ENCODE results near the gene TAF4B.
"Not testable (repeated sequence)": the region's sequence is repeated elsewhere in the genome, so short reads cannot be mapped to it uniquely, and the experiment has no call there.

The TAF4B gene

DNA sequence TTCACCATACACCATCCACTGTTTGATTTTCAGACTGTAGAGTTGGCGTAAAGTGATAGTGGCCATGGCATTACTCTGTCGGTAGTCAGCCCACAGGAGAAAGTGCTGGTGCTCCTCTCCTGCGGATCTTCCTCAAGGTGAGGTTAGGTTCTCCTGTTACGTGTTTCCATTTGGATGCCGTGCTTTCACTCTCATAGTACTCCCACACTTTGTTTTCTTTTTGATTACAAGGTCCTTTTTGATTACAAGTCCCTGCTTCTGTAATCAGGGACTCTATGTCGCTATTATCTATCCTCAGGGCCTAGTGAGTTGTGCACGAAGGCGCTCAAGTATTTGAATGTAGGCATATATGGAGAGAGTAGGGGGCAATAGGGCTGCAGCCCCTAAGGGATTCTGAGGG lies 4.3 kb downstream of the TAF4B start:
- DNase-seq (ENCODE audit: low read depth in 2 of 2, low spot score in 1 of 2), result no peak

DNA sequence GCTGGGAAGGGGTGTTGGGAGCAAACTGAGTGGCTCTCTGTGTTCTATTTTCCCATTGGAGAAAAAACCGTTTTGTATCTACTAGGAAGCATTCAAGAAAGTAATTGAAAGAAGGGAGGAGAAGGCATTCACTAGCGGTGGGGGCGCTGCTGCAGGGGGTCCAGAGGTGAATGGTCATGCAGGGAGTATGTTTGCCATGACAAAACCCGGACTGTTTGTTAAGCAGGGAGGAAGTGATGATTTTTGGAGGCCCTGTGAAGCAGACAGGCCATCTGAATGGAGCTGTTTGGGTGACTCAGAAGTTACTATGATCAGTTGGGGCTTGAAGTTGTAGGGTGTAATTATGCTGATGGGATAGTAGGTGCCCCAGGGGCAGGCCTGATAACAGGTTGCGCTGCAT lies 7.0 kb downstream of the TAF4B start:
- no peak for DNase-seq (ENCODE audit: low read depth in 2 of 2, low spot score in 1 of 2)

DNA sequence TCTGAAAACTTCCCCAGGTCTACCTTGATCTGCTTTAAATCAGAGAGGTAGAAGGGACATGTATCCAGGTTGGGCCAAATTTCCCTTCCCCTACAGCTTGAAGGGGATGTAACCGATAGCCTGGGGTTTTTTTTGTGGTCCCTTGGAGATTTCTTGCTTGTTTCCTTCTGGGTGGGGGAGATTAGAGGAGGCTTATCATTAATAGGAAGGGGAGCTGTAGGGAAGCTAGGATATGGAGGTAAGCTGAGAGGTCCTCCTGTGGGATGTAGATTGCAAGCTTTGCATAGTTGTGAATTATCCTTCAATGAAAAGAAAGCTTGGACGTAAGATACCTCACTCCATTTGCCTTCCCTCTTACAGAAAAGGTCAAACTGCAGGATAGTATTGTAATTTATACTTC lies 11.1 kb downstream of the TAF4B start:
- not testable (repeated sequence) for DNase-seq (ENCODE audit: low read depth in 2 of 2, low spot score in 1 of 2)

GRCh38 chr18:26238718-26239117 lies 12.5 kb downstream of the TAF4B start:
- not testable (repeated sequence) for DNase-seq (ENCODE audit: low read depth in 2 of 2, low spot score in 1 of 2)

GRCh38 chr18:26242392-26242791 lies 16.1 kb downstream of the TAF4B start:
- DNase-seq (ENCODE audit: low read depth in 2 of 2, low spot score in 1 of 2), result not testable (repeated sequence)

- DNase-seq (ENCODE audit: low read depth in 2 of 2, low spot score in 1 of 2), result not testable (repeated sequence)
Measured at GRCh38 chr18:26245434-26245833, 19.2 kb downstream of the TAF4B start.

- DNase-seq (ENCODE audit: low read depth in 2 of 2, low spot score in 1 of 2), result no peak
Measured at GRCh38 chr18:26252411-26252810, 26.2 kb downstream of the TAF4B start.

- DNase-seq (ENCODE audit: low read depth in 2 of 2, low spot score in 1 of 2), result not testable (repeated sequence)
Measured at GRCh38 chr18:26254808-26255207, 28.6 kb downstream of the TAF4B start.

DNA sequence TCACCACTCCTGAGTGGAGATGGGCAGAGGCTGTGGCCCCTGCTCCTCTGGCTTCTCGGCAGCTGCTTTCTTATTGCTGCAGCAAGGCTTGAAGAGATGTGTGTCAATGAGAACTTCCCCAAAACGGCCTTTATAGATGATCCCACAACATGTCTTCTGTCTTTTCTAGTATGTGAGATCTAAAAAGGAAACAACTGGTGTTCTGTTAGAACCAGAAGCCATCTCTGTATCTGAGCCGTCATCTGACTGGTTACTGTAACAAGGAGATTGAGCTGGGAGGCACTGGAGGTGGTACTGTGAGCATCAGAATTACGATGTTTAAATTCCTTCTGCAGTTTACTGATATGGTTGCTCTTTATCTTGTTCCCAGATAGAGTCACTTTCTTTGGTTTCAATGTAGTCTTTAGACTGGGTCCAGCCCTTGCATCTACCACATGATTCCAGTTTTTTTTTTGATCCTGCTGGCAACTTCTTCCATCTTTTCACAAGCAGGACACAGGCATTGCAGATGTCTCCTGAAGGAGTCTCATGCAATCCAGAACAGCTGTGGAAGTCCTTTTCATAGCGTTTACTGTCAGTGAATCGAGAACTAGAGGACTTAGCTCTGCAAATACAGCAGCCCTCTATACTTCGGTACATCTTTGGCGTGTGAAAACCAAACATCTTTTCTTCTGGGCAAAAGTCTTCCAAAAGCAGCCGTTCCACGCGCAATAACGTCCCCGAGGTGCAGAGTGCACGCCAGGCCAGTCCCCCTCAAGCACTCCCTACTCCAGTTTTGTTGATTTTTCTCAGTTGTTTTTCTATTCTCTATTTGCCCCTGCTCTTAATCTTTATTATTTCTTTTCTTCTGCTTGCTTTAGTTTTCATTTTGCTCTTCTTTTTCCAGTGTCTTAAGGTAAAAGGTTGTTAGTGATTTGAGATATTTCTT lies 29.7 kb downstream of the TAF4B start:
- DNase-seq (ENCODE audit: low read depth in 2 of 2, low spot score in 1 of 2), result no peak

- DNase-seq (ENCODE audit: low read depth in 2 of 2, low spot score in 1 of 2), result no peak
Measured at GRCh38 chr18:26258711-26259110, 32.5 kb downstream of the TAF4B start.

DNA sequence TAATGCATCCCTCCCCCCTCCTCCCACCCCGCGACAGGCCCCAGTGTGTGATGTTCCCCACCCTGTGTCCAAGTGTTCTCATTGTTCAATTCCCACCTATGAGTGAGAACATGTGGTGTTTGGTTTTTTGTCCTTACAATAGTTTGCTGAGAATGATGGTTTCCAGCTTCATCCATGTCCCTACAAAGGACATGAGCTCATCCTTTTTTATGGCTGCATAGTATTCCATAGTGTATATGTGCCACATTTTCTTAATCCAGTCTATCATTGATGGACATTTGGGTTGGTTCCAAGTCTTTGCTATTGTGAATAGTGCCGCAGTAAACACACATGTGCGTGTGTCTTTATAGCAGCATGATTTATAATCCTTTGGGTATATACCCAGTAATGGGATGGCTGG lies 33.2 kb downstream of the TAF4B start:
- DNase-seq (ENCODE audit: low read depth in 2 of 2, low spot score in 1 of 2), result not testable (repeated sequence)

DNA sequence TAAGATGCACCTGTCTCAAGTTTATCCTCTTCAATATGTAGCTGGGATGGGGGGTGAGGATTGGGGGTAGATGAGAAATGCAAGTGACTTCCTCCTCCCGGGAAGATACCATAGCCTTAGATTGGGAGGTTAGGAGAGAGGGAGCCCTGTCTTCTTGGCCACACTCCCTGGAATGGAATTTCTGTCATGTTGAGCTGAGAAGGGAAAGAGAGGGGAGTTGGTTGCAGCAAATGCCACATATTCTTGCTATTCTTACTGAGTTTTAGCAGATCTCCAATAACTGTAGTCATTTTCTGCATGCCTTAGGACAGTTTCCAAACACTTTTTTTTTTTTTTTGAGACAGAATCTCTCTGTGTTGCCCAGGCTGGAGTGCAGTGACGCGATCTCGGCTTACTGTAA lies 35.9 kb downstream of the TAF4B start:
- no peak for DNase-seq (ENCODE audit: low read depth in 2 of 2, low spot score in 1 of 2)

- DNase-seq (ENCODE audit: low read depth in 2 of 2, low spot score in 1 of 2), result no peak
Measured at GRCh38 chr18:26267357-26267930, 41.2 kb downstream of the TAF4B start.

DNA sequence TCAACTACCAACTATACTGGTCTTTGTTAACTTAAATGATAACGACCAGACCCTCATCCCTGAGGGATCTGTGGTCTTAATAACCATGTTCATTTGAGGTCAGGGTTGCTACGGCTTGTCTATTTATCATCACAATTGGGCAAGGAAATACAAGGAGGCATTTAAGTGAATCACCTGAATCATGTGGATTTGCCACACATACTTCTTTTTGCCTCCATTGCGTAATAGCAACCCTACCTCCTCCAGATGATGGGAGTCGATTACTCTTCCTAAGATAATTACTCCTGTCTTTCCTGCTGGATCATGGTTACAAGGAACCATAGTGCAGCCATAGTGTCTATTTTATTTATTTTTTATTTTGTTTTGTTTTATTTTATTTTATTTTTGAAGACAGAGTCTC lies 42.2 kb downstream of the TAF4B start:
- no peak for DNase-seq (ENCODE audit: low read depth in 2 of 2, low spot score in 1 of 2)

GRCh38 chr18:26271917-26272549 lies 45.8 kb downstream of the TAF4B start:
- DNase-seq (ENCODE audit: low read depth in 2 of 2, low spot score in 1 of 2), result no peak

- DNase-seq (ENCODE audit: low read depth in 2 of 2, low spot score in 1 of 2), result no peak
Measured at GRCh38 chr18:26277374-26277773, 51.1 kb downstream of the TAF4B start.

GRCh38 chr18:26279428-26279827 lies 53.2 kb downstream of the TAF4B start:
- DNase-seq (ENCODE audit: low read depth in 2 of 2, low spot score in 1 of 2), result no peak

GRCh38 chr18:26286008-26286407 lies 59.8 kb downstream of the TAF4B start:
- no peak for DNase-seq (ENCODE audit: low read depth in 2 of 2, low spot score in 1 of 2)

DNA sequence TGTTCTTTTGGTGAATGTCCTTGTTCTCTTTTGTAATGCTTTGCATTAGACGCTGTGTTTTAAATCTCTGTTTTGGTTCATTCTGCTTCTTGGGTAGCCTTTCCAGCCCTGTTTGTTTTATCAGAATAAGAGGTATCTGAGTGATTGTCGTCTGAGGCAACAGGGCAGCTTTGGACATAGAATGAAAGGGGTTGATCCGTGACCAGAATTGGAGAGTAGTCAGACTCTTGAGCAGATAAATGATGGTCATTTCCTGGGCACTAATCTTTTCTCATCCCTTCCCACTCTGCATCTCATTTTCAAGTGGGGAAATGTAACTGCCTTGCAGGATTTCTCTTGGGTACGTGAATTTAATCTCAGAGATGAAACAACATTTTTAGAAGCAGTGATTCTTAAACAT lies 61.4 kb downstream of the TAF4B start:
- DNase-seq (ENCODE audit: low read depth in 2 of 2, low spot score in 1 of 2), result no peak

DNA sequence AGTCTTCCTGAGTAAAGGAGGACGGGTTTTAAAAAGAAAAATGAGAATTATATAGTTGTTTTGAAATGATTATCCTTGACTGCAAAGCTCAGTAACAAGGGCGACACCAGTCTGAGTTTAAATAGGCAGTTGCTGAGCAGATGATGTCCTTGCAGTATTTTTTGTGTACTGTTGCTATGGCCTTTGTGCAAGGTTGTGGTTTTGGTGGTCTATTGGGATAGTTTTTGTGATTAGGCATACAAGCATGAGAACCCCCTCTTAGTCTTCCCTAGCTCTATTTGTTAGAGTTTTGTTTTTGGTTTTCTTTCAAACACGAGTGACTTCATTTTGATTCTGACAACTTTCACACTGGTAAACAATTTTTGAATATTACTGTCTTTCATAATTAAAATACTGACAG lies 64.1 kb downstream of the TAF4B start:
- DNase-seq (ENCODE audit: low read depth in 2 of 2, low spot score in 1 of 2), result no peak

GRCh38 chr18:26293982-26294381 lies 67.7 kb downstream of the TAF4B start:
- DNase-seq (ENCODE audit: low read depth in 2 of 2, low spot score in 1 of 2), result no peak

DNA sequence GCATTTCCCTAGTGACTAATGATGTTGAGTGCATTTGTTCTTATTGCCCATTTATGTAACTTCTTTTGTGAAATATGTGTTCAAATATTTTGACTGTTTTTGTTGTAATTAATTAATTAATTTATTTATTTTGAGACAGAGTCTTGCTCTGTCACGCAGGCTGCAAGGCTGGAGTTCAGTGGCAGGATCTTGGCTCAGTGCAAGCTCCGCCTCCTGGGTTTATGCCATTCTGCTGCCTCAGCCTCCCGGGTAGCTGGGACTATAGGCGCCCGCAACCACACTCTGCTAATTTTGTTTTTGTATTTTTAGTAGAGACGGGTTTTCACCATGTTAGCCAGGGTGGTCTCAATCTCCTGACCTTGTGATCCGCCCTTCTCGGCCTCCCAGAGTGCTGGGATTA lies 71.9 kb downstream of the TAF4B start:
- no peak for DNase-seq (ENCODE audit: low read depth in 2 of 2, low spot score in 1 of 2)

Data from stimulated activated CD8-positive, alpha-beta memory T cell treated with anti-CD3 and anti-CD28 coated beads, Interleukin-4, amount 100 ng/mL, for 4 hours (primary cell).